Measurements from ENCODE around the gene RAB4A.
"Not testable (repeated sequence)": the region's sequence is repeated elsewhere in the genome, so short reads cannot be mapped to it uniquely, and the experiment has no call there.

The RAB4A gene

GRCh38 chr1:229325853-229326487 lies 55.1 kb downstream of the RAB4A start:
- Histone ChIP-seq H3K9ac (ENCODE audit: low read depth, low read length, poor library complexity) (no peak overlapping the region), H2BK5ac (ENCODE audit: low read length) (no peak overlapping the region), H3K14ac (ENCODE audit: low read length) (no peak overlapping the region), H3K36me3 (replicated peaks in 1 of 2; ENCODE audit: control insufficient read depth in 2 of 2, insufficient read depth in 2 of 2, low read length in 2 of 2) (peaks cover 4 to 69% of the 10 kb centered on the region in 2 donors), H2BK120ac (ENCODE audit: low read depth, low read length) (no peak overlapping the region), H3K79me1 (ENCODE audit: low read depth, low read length) (no peaks in the 10 kb centered on the region), H2BK15ac (ENCODE audit: low read length) (no peak overlapping the region), H3K4me2 (ENCODE audit: insufficient read depth, low read length, poor library complexity, severe bottlenecking) (no peak overlapping the region), H3K4ac (ENCODE audit: low read length) (no peak overlapping the region), H3K4me3 (ENCODE audit: low read length in 2 of 2) (no peak overlapping the region), H3K9me3 (replicated peaks in 1 of 2; ENCODE audit: control insufficient read depth in 2 of 2, insufficient read depth in 1 of 2, low read depth in 1 of 2, low read length in 2 of 2) (no peaks in the 10 kb centered on the region), H3K27ac (replicated peaks; ENCODE audit: low read length) (no peak overlapping the region), H2AFZ (ENCODE audit: low read length) (no peak overlapping the region), H3K4me1 (ENCODE audit: control insufficient read depth in 2 of 2, insufficient read depth in 1 of 2, low read depth in 1 of 2, low read length in 2 of 2) (no peaks in the 10 kb centered on the region), H3K27me3 (ENCODE audit: control insufficient read depth in 3 of 3, insufficient read depth in 3 of 3, low read depth in 1 of 3, low read length in 3 of 3) (no peaks in the 10 kb centered on the region), H4K8ac (ENCODE audit: low read depth, low read length) (no peak overlapping the region), H3K18ac (ENCODE audit: low read length) (no peak overlapping the region), H2BK12ac (ENCODE audit: low read length) (no peak overlapping the region), H2AK5ac (ENCODE audit: low read depth, low read length) (no peak overlapping the region), H3K23ac (ENCODE audit: low read depth, low read length, poor library complexity) (no peak overlapping the region), H4K91ac (ENCODE audit: low read depth, low read length, poor library complexity) (no peak overlapping the region)
- DNase-seq (ENCODE audit: low spot score) = no peak
- WGBS, 2 donors (ENCODE audit: extremely low coverage in 2 of 2, insufficient read length in 2 of 2, insufficient replicate concordance in 1 of 2) = no CpG with 5 or more reads among the region's 10 CpGs

- Histone ChIP-seq H3K36me3 (replicated peaks in 1 of 2; ENCODE audit: control insufficient read depth in 2 of 2, insufficient read depth in 2 of 2, low read length in 2 of 2) (peaks cover 4 to 63% of the 10 kb centered on the region in 2 donors), H3K14ac (ENCODE audit: low read length) (no peak overlapping the region), H3K4me3 (ENCODE audit: low read length in 2 of 2) (no peak overlapping the region), H3K27ac (replicated peaks; ENCODE audit: low read length) (no peak overlapping the region), H3K27me3 (ENCODE audit: control insufficient read depth in 3 of 3, insufficient read depth in 3 of 3, low read depth in 1 of 3, low read length in 3 of 3) (no peaks in the 10 kb centered on the region), H3K9me3 (replicated peaks in 1 of 2; ENCODE audit: control insufficient read depth in 2 of 2, insufficient read depth in 1 of 2, low read depth in 1 of 2, low read length in 2 of 2) (no peaks in the 10 kb centered on the region), H2AFZ (ENCODE audit: low read length) (no peak overlapping the region), H2AK5ac (ENCODE audit: low read depth, low read length) (no peak overlapping the region), H3K4me1 (ENCODE audit: control insufficient read depth in 2 of 2, insufficient read depth in 1 of 2, low read depth in 1 of 2, low read length in 2 of 2) (no peaks in the 10 kb centered on the region), H2BK120ac (ENCODE audit: low read depth, low read length) (no peak overlapping the region), H3K9ac (ENCODE audit: low read depth, low read length, poor library complexity) (no peak overlapping the region), H4K8ac (ENCODE audit: low read depth, low read length) (no peak overlapping the region), H4K91ac (ENCODE audit: low read depth, low read length, poor library complexity) (no peak overlapping the region), H2BK5ac (ENCODE audit: low read length) (no peak overlapping the region), H3K79me1 (ENCODE audit: low read depth, low read length) (no peaks in the 10 kb centered on the region), H3K4me2 (ENCODE audit: insufficient read depth, low read length, poor library complexity, severe bottlenecking) (no peak overlapping the region), H3K18ac (ENCODE audit: low read length) (no peak overlapping the region), H3K4ac (ENCODE audit: low read length) (no peak overlapping the region), H2BK12ac (ENCODE audit: low read length) (no peak overlapping the region), H2BK15ac (ENCODE audit: low read length) (no peak overlapping the region), H3K23ac (ENCODE audit: low read depth, low read length, poor library complexity) (no peak overlapping the region)
- DNase-seq (ENCODE audit: low spot score) = no peak
- WGBS, 2 donors (ENCODE audit: extremely low coverage in 2 of 2, insufficient read length in 2 of 2, insufficient replicate concordance in 1 of 2) = no CpG with 5 or more reads among the region's 12 CpGs
These were observed 55.7 kb downstream of the RAB4A start for GRCh38 chr1:229326601-229327000.

GRCh38 chr1:229327765-229328164 lies 56.9 kb downstream of the RAB4A start:
- not testable (repeated sequence) for H3K27ac ChIP-seq (replicated peaks; ENCODE audit: low read length); H3K9ac ChIP-seq (ENCODE audit: low read depth, low read length, poor library complexity); H2BK15ac ChIP-seq (ENCODE audit: low read length); H2AK5ac ChIP-seq (ENCODE audit: low read depth, low read length); H2AFZ ChIP-seq (ENCODE audit: low read length); DNase-seq (ENCODE audit: low spot score); H2BK12ac ChIP-seq (ENCODE audit: low read length); H3K4ac ChIP-seq (ENCODE audit: low read length); H3K18ac ChIP-seq (ENCODE audit: low read length); H3K27me3 ChIP-seq (ENCODE audit: control insufficient read depth in 3 of 3, insufficient read depth in 3 of 3, low read depth in 1 of 3, low read length in 3 of 3); H3K14ac ChIP-seq (ENCODE audit: low read length); H3K4me3 ChIP-seq (ENCODE audit: low read length in 2 of 2); H4K91ac ChIP-seq (ENCODE audit: low read depth, low read length, poor library complexity); H3K23ac ChIP-seq (ENCODE audit: low read depth, low read length, poor library complexity); H3K9me3 ChIP-seq (replicated peaks in 1 of 2; ENCODE audit: control insufficient read depth in 2 of 2, insufficient read depth in 1 of 2, low read depth in 1 of 2, low read length in 2 of 2); H3K79me1 ChIP-seq (ENCODE audit: low read depth, low read length); H4K8ac ChIP-seq (ENCODE audit: low read depth, low read length); H2BK5ac ChIP-seq (ENCODE audit: low read length); H3K4me1 ChIP-seq (ENCODE audit: control insufficient read depth in 2 of 2, insufficient read depth in 1 of 2, low read depth in 1 of 2, low read length in 2 of 2); H2BK120ac ChIP-seq (ENCODE audit: low read depth, low read length); H3K4me2 ChIP-seq (ENCODE audit: insufficient read depth, low read length, poor library complexity, severe bottlenecking)
- peaks cover 4 to 51% of the 10 kb centered on the region in 2 donors for H3K36me3 ChIP-seq (replicated peaks in 1 of 2; ENCODE audit: control insufficient read depth in 2 of 2, insufficient read depth in 2 of 2, low read length in 2 of 2)
- WGBS, 2 donors (ENCODE audit: extremely low coverage in 2 of 2, insufficient read length in 2 of 2, insufficient replicate concordance in 1 of 2) = no CpG with 5 or more reads among the region's 6 CpGs

GRCh38 chr1:229328598-229329362 lies 57.9 kb downstream of the RAB4A start:
- no peak overlapping the region for H2AK5ac ChIP-seq (ENCODE audit: low read depth, low read length)
- H2AFZ ChIP-seq (ENCODE audit: low read length) = no peak overlapping the region
- WGBS, 2 donors (ENCODE audit: extremely low coverage in 2 of 2, insufficient read length in 2 of 2, insufficient replicate concordance in 1 of 2) = no CpG with 5 or more reads among the region's 7 CpGs
- DNase-seq (ENCODE audit: low spot score) = no peak
- H2BK15ac ChIP-seq (ENCODE audit: low read length) = no peak overlapping the region
- no peak overlapping the region for H3K23ac ChIP-seq (ENCODE audit: low read depth, low read length, poor library complexity)
- no peaks in the 10 kb centered on the region for H3K27me3 ChIP-seq (ENCODE audit: control insufficient read depth in 3 of 3, insufficient read depth in 3 of 3, low read depth in 1 of 3, low read length in 3 of 3)
- H3K27ac ChIP-seq (replicated peaks; ENCODE audit: low read length) = no peak overlapping the region
- H4K91ac ChIP-seq (ENCODE audit: low read depth, low read length, poor library complexity) = no peak overlapping the region
- H4K8ac ChIP-seq (ENCODE audit: low read depth, low read length) = no peak overlapping the region
- no peak overlapping the region for H3K4me2 ChIP-seq (ENCODE audit: insufficient read depth, low read length, poor library complexity, severe bottlenecking)
- H3K4me3 ChIP-seq (ENCODE audit: low read length in 2 of 2) = no peak overlapping the region
- H3K4ac ChIP-seq (ENCODE audit: low read length) = no peak overlapping the region
- peaks cover 4 to 41% of the 10 kb centered on the region in 2 donors for H3K36me3 ChIP-seq (replicated peaks in 1 of 2; ENCODE audit: control insufficient read depth in 2 of 2, insufficient read depth in 2 of 2, low read length in 2 of 2)
- H2BK5ac ChIP-seq (ENCODE audit: low read length) = no peak overlapping the region
- peaks cover 2% of the 10 kb centered on the region for H3K79me1 ChIP-seq (ENCODE audit: low read depth, low read length)
- H3K9ac ChIP-seq (ENCODE audit: low read depth, low read length, poor library complexity) = no peak overlapping the region
- no peak overlapping the region for H3K18ac ChIP-seq (ENCODE audit: low read length)
- no peak overlapping the region for H3K14ac ChIP-seq (ENCODE audit: low read length)
- H3K9me3 ChIP-seq (replicated peaks in 1 of 2; ENCODE audit: control insufficient read depth in 2 of 2, insufficient read depth in 1 of 2, low read depth in 1 of 2, low read length in 2 of 2) = peaks cover 0 to under 1% of the 10 kb centered on the region in 2 donors
- H3K4me1 ChIP-seq (ENCODE audit: control insufficient read depth in 2 of 2, insufficient read depth in 1 of 2, low read depth in 1 of 2, low read length in 2 of 2) = no peaks in the 10 kb centered on the region
- no peak overlapping the region for H2BK120ac ChIP-seq (ENCODE audit: low read depth, low read length)
- no peak overlapping the region for H2BK12ac ChIP-seq (ENCODE audit: low read length)
